Mesodermal cell (in vitro differentiated cells): Measurements from ENCODE around the gene NKAP.
"Not testable (repeated sequence)": the region's sequence is repeated elsewhere in the genome, so short reads cannot be mapped to it uniquely, and the experiment has no call there.

Experiments used
- H3K27ac ChIP-seq: 2 replicates; pipeline ENCODE4 v1.7.0; 2013; ENCODE audit warnings: mild to moderate bottlenecking, low read depth, low read length, moderate library complexity; ENCODE audit not compliant: severe bottlenecking
- H3K36me3 ChIP-seq: 2 replicates; pipeline ENCODE4 v1.7.1; 2013; ENCODE audit warnings: mild to moderate bottlenecking, low read length, moderate library complexity; ENCODE audit not compliant: control insufficient read depth, insufficient read depth
- H3K4me1 ChIP-seq: one replicate; pipeline ENCODE4 v1.7.1; 2013; ENCODE audit warnings: mild to moderate bottlenecking, low read length; ENCODE audit not compliant: insufficient read depth, control insufficient read depth, poor library complexity, severe bottlenecking
- H3K4me3 ChIP-seq: 2 replicates; pipeline ENCODE4 v1.7.0; 2013; ENCODE audit warnings: low read length, control low read depth, mild to moderate bottlenecking; ENCODE audit not compliant: insufficient read depth, poor library complexity, severe bottlenecking; ENCODE audit errors: extremely low read depth
- H3K9me3 ChIP-seq: 2 replicates; pipeline ENCODE4 v1.7.1; 2013; ENCODE audit warnings: mild to moderate bottlenecking, low read length, moderate library complexity; ENCODE audit not compliant: control insufficient read depth
- WGBS, 2 experiments: methylation state at CpG; one replicate each; pipeline ENCODE4 v1.1.5; 2013; ENCODE audit warnings: missing lambda C conversion rate in 2 of 2; ENCODE audit not compliant: insufficient coverage in 2 of 2; 5-methylcytosine and 5-hydroxymethylcytosine counted together

Gene NKAP

GRCh38 chrX:119971184-119971583 lies 27.6 kb upstream of the NKAP start:
- 90% methylated on average over 2 of the region's 5 CpGs; no CpG with 5 or more reads in 1 of the 2 experiments for WGBS, 2 experiments
- Histone ChIP-seq H3K27ac (no peak overlapping the region), H3K36me3 (no peaks in the 10 kb centered on the region), H3K4me1 (no peaks in the 10 kb centered on the region), H3K9me3 (no peaks in the 10 kb centered on the region), H3K4me3 (no peak overlapping the region)

DNA sequence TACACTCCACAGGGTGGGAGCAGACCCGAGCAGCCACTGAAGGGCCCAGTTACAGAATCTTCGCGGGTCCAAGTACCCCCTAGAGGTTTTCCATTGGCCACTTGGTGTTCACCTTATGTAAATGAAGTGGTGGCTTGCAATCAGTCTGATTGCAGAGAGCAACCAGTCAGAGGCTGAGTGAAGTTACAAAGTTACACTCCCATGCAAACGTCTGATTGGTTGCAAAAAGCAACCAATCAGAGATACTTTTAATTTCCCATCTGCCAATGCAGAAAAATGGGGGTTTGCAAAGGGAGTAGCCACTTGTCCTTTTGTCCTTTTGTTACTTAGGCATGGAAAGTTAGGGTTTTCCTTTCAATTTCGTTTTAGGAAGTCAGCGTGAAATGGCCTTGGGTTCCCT lies 27.0 kb upstream of the NKAP start:
- Histone ChIP-seq H3K36me3 (no peaks in the 10 kb centered on the region), H3K9me3 (no peaks in the 10 kb centered on the region), H3K27ac (no peak overlapping the region), H3K4me1 (no peaks in the 10 kb centered on the region), H3K4me3 (no peak overlapping the region)
- WGBS, 2 experiments = no CpG with 5 or more reads among the region's 6 CpGs

DNA sequence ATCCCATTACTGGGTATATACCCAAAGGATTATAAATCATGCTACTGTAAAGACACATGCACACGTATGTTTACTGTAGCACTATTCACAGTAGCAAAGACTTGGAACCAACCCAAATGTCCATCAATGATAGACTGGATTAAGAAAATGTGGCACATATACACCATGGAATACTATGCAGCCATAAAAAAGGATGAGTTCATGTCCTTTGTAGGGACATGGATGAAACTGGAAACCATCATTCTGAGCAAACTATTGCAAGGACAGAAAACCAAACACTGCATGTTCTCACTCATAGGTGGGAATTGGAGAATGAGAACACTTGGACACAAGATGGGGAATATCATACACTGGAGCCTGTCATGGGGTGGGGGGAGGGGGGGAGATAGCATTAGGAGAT lies 23.3 kb upstream of the NKAP start:
- not testable (repeated sequence) for H3K4me3 ChIP-seq, H3K36me3 ChIP-seq, H3K27ac ChIP-seq, H3K9me3 ChIP-seq, H3K4me1 ChIP-seq
- no CpG with 5 or more reads among the region's 1 CpG for WGBS, 2 experiments

- Histone ChIP-seq H3K9me3 (no peaks in the 10 kb centered on the region), H3K4me1 (no peaks in the 10 kb centered on the region), H3K4me3 (no peak overlapping the region), H3K27ac (no peak overlapping the region), H3K36me3 (no peaks in the 10 kb centered on the region)
Observed at GRCh38 chrX:119960625-119961024, 17.1 kb upstream of the NKAP start.

DNA sequence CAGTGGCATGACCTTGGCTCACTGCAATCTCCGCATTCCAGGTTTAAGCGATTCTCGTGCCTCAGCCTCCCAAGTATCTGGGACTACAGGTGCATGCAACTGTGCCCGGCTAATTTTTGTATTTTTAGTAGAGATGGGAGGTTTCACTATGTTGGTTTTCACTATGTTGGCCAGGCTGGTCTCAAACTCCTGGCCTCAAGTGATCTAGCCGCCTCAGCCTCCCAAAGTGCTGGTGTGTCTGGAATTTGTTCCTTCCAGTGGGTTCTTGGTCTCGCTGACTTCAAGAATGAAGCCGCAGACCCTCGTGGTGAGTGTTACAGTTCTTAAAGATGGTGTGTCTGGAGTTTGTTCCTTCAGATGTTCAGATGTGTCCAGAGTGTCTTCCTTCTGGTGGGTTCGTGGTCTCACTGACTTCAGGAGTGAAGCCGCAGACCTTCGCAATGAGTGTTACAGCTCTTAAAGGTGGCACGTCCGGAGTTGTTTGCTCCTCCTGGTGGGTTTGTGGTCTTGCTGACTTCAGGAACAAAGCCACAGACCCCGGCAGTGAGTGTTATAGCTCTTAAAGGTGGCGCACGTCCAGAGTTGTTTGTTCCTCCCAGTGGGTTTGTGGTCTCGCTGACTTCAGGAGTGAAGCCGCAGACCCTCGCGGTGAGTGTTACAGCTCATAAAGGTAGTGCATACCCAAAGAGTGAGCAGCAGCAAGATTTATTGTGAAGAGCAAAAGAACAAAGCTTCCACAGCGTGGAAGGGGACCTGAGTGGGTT lies 12.4 kb upstream of the NKAP start:
- H3K36me3 ChIP-seq, H3K4me1 ChIP-seq, H3K27ac ChIP-seq, H3K9me3 ChIP-seq, H3K4me3 ChIP-seq: not testable (repeated sequence)
- 69 to 97% methylated on average over 3 to 11 of the region's 21 CpGs for WGBS, 2 experiments

GRCh38 chrX:119954374-119954773 lies 10.8 kb upstream of the NKAP start:
- WGBS, 2 experiments = no CpG with 5 or more reads among the region's 3 CpGs
- no peaks in the 10 kb centered on the region for H3K4me1 ChIP-seq

DNA sequence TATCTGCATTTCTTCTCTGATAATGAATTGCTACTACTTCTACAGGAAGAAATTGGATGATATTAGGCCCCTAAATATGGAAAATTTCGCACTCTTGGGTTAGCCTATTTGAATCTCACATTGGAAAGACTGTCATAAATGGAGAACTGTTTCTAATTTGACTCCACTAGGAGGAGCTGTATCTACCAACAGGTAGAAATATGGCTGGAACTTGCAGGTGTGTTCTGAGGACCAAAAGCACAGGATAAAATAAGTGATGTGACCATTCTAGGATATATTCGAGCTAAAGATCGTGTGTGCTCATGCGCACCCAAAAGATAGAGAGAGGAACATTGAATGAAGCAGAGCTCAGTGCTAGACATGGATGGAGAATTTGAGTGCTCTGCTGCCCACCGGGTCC lies 4.8 kb upstream of the NKAP start:
- Histone ChIP-seq H3K4me1 (no peaks in the 10 kb centered on the region), H3K9me3 (no peaks in the 10 kb centered on the region), H3K4me3 (no peak overlapping the region), H3K36me3 (no peaks in the 10 kb centered on the region), H3K27ac (no peak overlapping the region)
- WGBS, 2 experiments = 80 to 94% methylated on average over 3 of the region's 5 CpGs

More at GRCh38 chrX:119954374-119954773, 10.8 kb upstream of the NKAP start:
- Histone ChIP-seq H3K4me3 (no peak overlapping the region), H3K27ac (no peak overlapping the region), H3K9me3 (no peaks in the 10 kb centered on the region), H3K36me3 (no peaks in the 10 kb centered on the region)

- Histone ChIP-seq H3K4me1 (no peaks in the 10 kb centered on the region), H3K36me3 (no peaks in the 10 kb centered on the region), H3K9me3 (no peaks in the 10 kb centered on the region), H3K27ac (no peak overlapping the region), H3K4me3 (no peak overlapping the region)
- WGBS, 2 experiments = 80% methylated on average over 1 of the region's 6 CpGs; no CpG with 5 or more reads in 1 of the 2 experiments
Observed at GRCh38 chrX:119945481-119945880, 1.9 kb upstream of the NKAP start.

DNA sequence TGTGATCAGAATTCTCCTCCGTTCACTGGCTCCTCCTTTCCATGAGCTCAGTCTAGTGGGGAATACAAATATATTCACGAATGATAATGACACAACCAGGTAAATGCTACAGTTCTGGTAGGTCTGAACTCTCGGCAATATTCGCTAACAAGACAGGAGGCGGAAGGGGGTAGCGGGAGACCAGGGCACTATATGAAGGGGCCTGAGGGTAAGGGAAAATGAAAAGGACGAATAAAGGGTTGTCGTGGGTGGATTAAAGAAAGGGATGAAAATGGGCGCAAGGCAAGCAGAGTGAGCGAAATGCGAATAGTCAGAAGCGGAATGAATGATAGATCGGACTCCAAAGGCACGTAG lies 743 bp downstream of the NKAP start:
- peak overlapping the region; percentile 86 for H3K27ac ChIP-seq
- 0 to 1% methylated on average over 6 to 12 of the region's 14 CpGs for WGBS, 2 experiments
- no peaks in the 10 kb centered on the region for H3K36me3 ChIP-seq
- H3K4me1 ChIP-seq = no peaks in the 10 kb centered on the region
- H3K9me3 ChIP-seq = no peaks in the 10 kb centered on the region
- peak overlapping the region; percentile 60 for H3K4me3 ChIP-seq

DNA sequence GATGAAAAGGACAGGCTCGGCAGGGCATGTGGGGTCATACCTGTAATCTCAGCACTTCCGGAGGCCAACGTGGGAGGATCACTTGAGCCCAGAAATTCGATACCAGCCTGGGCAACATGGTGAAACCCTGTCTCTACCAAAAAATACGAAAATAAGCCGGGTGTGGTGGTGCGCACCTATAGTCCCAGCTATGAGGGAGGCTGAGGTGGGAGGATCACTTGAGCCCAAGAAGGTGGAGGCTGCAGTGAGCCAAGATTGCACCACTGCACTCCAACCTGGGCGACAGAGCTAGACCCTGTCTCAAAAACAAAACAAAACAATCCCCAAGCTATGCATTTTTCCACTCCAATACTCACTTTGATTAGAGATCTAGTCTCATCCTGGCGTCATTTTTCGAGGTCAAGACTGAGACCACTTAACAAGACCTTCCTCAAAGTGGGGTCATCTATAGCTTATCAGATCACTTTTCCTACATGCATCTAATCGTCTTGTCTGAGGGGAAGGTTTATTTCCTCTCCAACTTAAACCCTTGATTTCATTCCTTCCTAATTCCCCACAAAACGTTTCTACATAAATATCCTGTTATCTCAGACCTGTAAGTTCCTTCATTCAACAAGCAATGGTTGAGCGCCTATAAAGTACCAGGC lies 1.3 kb downstream of the NKAP start:
- Histone ChIP-seq H3K4me1 (no peaks in the 10 kb centered on the region), H3K9me3 (no peaks in the 10 kb centered on the region), H3K27ac (no peak overlapping the region), H3K4me3 (peak overlapping the region; percentile 60), H3K36me3 (no peaks in the 10 kb centered on the region)
- WGBS, 2 experiments = 59 to 96% methylated on average over 5 to 7 of the region's 13 CpGs

GRCh38 chrX:119941336-119941735 lies 2.2 kb downstream of the NKAP start:
- Histone ChIP-seq H3K4me3 (no peak overlapping the region), H3K9me3 (no peaks in the 10 kb centered on the region), H3K36me3 (peaks cover 5% of the 10 kb centered on the region), H3K27ac (no peak overlapping the region), H3K4me1 (no peaks in the 10 kb centered on the region)
